Endodermal cell (in vitro differentiated cells): ENCODE measurements around the gene LGALS7. TPM values are rescaled to one million over a fixed set of nuclear protein-coding genes. Genes with fewer than 3 reads are reported as not detected.

Experiments
- DNase-seq: peaks from one replicate; pipeline ENCODE4 v3.0.0-alpha.2; 2017
- H3K27ac ChIP-seq: 2 replicates; pipeline ENCODE4 v1.5.1; 2013; ENCODE audit warnings: mild to moderate bottlenecking, low read depth, low read length, moderate library complexity
- H3K27me3 ChIP-seq: 2 replicates; pipeline ENCODE4 v1.6.1; 2013; ENCODE audit warnings: mild to moderate bottlenecking, low read length, moderate library complexity; ENCODE audit not compliant: insufficient read depth, control insufficient read depth, poor library complexity, severe bottlenecking
- H3K36me3 ChIP-seq: 2 replicates; pipeline ENCODE4 v1.7.0; 2013; ENCODE audit warnings: mild to moderate bottlenecking, low read length, moderate library complexity; ENCODE audit not compliant: control insufficient read depth, insufficient read depth
- H3K4me1 ChIP-seq: one replicate; pipeline ENCODE4 v1.7.0; 2013; ENCODE audit warnings: low read length; ENCODE audit not compliant: control insufficient read depth, insufficient read depth
- H3K4me3 ChIP-seq: 2 replicates; pipeline ENCODE4 v1.5.1; 2013; ENCODE audit warnings: mild to moderate bottlenecking, low read length, moderate library complexity
- H3K9ac ChIP-seq: 2 replicates; pipeline ENCODE4 v1.6.1; 2013; ENCODE audit warnings: mild to moderate bottlenecking, low read length, moderate library complexity; ENCODE audit not compliant: poor library complexity, severe bottlenecking; ENCODE audit errors: extremely low read depth
- H3K9me3 ChIP-seq: 2 replicates; pipeline ENCODE4 v1.6.1; 2013; ENCODE audit warnings: mild to moderate bottlenecking, low read length, moderate library complexity; ENCODE audit not compliant: control insufficient read depth
- H3K27ac Mint-ChIP-seq: 2 replicates; pipeline ENCODE4 v1.8.0; 2020; ENCODE audit warnings: mixed read lengths
- H3K27me3 Mint-ChIP-seq: 2 replicates; pipeline ENCODE4 v1.8.0; 2021; ENCODE audit warnings: mild to moderate bottlenecking, mixed read lengths; ENCODE audit not compliant: insufficient read depth
- H3K36me3 Mint-ChIP-seq: 2 replicates; pipeline ENCODE4 v1.8.0; 2020; ENCODE audit warnings: low read depth, mixed read lengths
- H3K4me1 Mint-ChIP-seq: 2 replicates; pipeline ENCODE4 v1.8.0; 2020; ENCODE audit warnings: mixed read lengths
- H3K4me3 Mint-ChIP-seq: 2 replicates; pipeline ENCODE4 v1.8.0; 2020; ENCODE audit warnings: mild to moderate bottlenecking, moderate library complexity, mixed read lengths
- H3K9me3 Mint-ChIP-seq: 2 replicates; pipeline ENCODE4 v1.8.0; 2020; ENCODE audit warnings: mild to moderate bottlenecking, mixed read lengths
- WGBS, 2 experiments: methylation state at CpG; one replicate each; pipeline versions ENCODE4 v1.1.5 to v1.1.7; 2013; ENCODE audit warnings: missing lambda C conversion rate in 2 of 2, mixed read lengths in 1 of 2; ENCODE audit not compliant: insufficient coverage in 1 of 2, insufficient read length in 1 of 2; 5-methylcytosine and 5-hydroxymethylcytosine counted together
- total RNA-seq, 2 donors: library from RNA; stranded (reverse); fragmentation: NEBNext Ultra II Directional in 1 of 2; extraction: Animal tissue kit (Norgen Biotek cat#: 25700) in 1 of 2; gene quantifications; 2 replicates in 1 of 2; 3 replicates in 1 of 2; pipeline ENCODE4 v1.2.1, GENCODE V29; 2021
- TF ChIP-seq, protein P1 (sequence below): fragments of 200-600 bp; sonication (generic); conservative IDR thresholded peaks from 2 replicates; pipeline ENCODE4 v1.5.0; 2021; ENCODE audit warnings: antibody characterized with exemption, mild to moderate bottlenecking

LGALS7 gene
- total RNA-seq, 2 donors from 2014 or later, result 1.8 TPM; not detected in 1

DNA sequence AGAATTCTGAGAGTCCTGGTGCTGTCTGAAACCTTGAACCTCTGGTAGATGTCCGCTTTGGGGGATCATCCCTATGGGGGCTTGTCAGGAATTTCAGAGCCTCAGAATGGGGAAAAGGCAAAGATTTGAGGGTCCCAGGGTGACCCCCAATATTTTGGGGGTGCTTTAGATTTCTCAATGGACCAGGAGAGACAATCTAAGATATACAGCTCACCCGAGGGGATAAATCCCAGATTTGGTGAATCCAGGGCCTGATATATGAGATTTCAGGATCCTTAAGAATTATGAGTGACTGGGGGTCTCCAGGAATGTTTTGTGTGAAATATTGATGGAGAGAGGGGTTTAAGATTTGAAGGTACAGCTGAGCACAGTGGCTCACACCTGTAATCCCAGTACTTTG, 32.4 kb downstream of the LGALS7 start:
- 90 to 100% methylated on average over 2 of the region's 2 CpGs for WGBS, 2 experiments

DNA sequence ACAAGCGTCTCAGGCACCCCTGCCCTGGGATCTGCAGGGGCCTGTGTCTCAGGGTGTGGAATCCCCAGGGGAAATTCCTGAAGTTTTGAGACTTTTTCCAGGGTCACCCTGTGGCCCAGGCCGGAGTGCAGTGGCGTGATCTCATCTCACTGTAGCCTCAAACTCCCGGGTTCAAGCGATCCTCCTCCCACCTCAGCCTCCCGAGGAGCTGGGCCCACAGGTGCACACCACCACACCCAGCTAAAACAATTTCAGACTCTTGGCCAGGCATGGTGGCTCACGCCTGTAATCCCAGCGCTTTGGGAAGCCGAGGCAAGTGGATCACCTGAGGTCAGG, 33.1 kb downstream of the LGALS7 start:
- peaks cover 7% of the 10 kb centered on the region for H3K27me3 Mint-ChIP-seq
- H3K4me3 ChIP-seq, result no peak overlapping the region
- TF ChIP-seq, protein P1, sequence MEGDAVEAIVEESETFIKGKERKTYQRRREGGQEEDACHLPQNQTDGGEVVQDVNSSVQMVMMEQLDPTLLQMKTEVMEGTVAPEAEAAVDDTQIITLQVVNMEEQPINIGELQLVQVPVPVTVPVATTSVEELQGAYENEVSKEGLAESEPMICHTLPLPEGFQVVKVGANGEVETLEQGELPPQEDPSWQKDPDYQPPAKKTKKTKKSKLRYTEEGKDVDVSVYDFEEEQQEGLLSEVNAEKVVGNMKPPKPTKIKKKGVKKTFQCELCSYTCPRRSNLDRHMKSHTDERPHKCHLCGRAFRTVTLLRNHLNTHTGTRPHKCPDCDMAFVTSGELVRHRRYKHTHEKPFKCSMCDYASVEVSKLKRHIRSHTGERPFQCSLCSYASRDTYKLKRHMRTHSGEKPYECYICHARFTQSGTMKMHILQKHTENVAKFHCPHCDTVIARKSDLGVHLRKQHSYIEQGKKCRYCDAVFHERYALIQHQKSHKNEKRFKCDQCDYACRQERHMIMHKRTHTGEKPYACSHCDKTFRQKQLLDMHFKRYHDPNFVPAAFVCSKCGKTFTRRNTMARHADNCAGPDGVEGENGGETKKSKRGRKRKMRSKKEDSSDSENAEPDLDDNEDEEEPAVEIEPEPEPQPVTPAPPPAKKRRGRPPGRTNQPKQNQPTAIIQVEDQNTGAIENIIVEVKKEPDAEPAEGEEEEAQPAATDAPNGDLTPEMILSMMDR, result no peak
- H3K4me3 Mint-ChIP-seq, result no peak overlapping the region
- no peaks in the 10 kb centered on the region for H3K9me3 ChIP-seq
- H3K27ac ChIP-seq, result no peak overlapping the region
- H3K4me1 ChIP-seq, result no peaks in the 10 kb centered on the region
- peaks cover 2% of the 10 kb centered on the region for H3K4me1 Mint-ChIP-seq
- no peak overlapping the region for H3K9ac ChIP-seq
- H3K27me3 ChIP-seq, result no peaks in the 10 kb centered on the region
- WGBS, 2 experiments, result 93 to 100% methylated on average over 5 to 9 of the region's 9 CpGs
- no peaks in the 10 kb centered on the region for H3K36me3 ChIP-seq
- DNase-seq, result no peak
- H3K9me3 Mint-ChIP-seq, result peaks cover 2% of the 10 kb centered on the region
- H3K36me3 Mint-ChIP-seq, result peaks cover 8% of the 10 kb centered on the region
- H3K27ac Mint-ChIP-seq, result no peak overlapping the region

More for the DNA sequence above, 32.4 kb downstream of the LGALS7 start:
- H3K27ac Mint-ChIP-seq, result no peak overlapping the region
- peaks cover 8% of the 10 kb centered on the region for H3K36me3 Mint-ChIP-seq
- Histone ChIP-seq H3K4me3 (no peak overlapping the region), H3K9ac (no peak overlapping the region), H3K4me1 (no peaks in the 10 kb centered on the region), H3K9me3 (no peaks in the 10 kb centered on the region), H3K36me3 (no peaks in the 10 kb centered on the region), H3K27ac (no peak overlapping the region), H3K27me3 (no peaks in the 10 kb centered on the region)
- peaks cover 7% of the 10 kb centered on the region for H3K27me3 Mint-ChIP-seq
- H3K9me3 Mint-ChIP-seq, result peaks cover 2% of the 10 kb centered on the region
- no peak overlapping the region for H3K4me3 Mint-ChIP-seq
- peaks cover 2% of the 10 kb centered on the region for H3K4me1 Mint-ChIP-seq
- TF ChIP-seq, protein P1, result no peak
- no peak for DNase-seq

DNA sequence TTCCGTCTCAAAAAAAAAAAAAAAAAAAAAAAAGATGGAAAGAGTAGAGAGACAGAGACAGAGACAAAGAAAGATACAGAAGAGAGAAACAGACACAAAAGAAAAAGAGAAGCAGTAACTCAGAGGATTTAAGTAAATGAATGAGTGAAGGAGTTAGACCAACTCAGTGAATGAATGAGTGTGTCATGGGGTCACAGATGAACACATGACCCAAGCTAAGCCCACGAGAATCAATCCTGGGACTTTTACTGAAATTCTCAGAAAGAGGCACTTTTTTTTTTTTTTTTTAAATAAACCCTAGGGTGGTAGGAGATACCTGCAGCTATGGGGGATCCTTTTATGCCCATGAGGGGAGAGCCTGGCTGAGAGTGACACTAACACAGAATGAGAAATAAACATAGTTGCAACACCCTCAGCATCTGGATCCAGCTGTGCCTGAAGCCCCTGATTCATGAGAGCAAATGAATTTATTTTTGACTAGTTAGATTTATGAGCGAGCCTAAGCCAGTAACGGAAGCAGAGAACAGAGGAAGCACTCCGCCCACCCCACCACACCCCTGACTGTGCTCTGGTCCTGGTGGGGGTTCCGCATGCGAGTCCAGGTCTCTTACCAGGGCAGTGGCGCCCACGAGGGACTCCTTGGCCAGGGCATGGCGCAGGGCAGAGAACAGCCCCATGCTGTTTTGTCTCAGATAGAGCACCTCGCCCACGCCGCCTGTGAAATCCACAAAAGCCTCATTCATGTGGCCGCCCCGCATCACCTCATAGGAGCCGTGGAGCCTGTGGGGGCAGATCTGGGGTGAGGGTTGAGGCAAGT, 33.7 kb downstream of the LGALS7 start:
- Histone ChIP-seq H3K4me1 (peaks cover 4% of the 10 kb centered on the region), H3K9me3 (no peaks in the 10 kb centered on the region), H3K27me3 (no peaks in the 10 kb centered on the region), H3K9ac (no peak overlapping the region), H3K27ac (no peak overlapping the region), H3K4me3 (no peak overlapping the region), H3K36me3 (no peaks in the 10 kb centered on the region)
- H3K27ac Mint-ChIP-seq, result no peak overlapping the region
- H3K36me3 Mint-ChIP-seq, result peaks cover 8% of the 10 kb centered on the region
- peaks cover 5% of the 10 kb centered on the region for H3K4me1 Mint-ChIP-seq
- H3K9me3 Mint-ChIP-seq, result peaks cover 2% of the 10 kb centered on the region
- H3K27me3 Mint-ChIP-seq, result peaks cover 7% of the 10 kb centered on the region
- WGBS, 2 experiments, result 91 to 93% methylated on average over 8 to 16 of the region's 16 CpGs
- no peak overlapping the region for H3K4me3 Mint-ChIP-seq
- TF ChIP-seq, protein P1, result no peak
- DNase-seq, result peak; percentile 41
